HG03060 (cell line): ENCODE results near the gene TMF1.

Experiments
- ATAC-seq: cut with Tn5 transposase; IDR thresholded peaks from one replicate; pipeline ENCODE4 v1.9.1; 2021; ENCODE audit warnings: low read depth, moderate number of reproducible peaks; ENCODE audit not compliant: unreplicated experiment

Gene TMF1

DNA sequence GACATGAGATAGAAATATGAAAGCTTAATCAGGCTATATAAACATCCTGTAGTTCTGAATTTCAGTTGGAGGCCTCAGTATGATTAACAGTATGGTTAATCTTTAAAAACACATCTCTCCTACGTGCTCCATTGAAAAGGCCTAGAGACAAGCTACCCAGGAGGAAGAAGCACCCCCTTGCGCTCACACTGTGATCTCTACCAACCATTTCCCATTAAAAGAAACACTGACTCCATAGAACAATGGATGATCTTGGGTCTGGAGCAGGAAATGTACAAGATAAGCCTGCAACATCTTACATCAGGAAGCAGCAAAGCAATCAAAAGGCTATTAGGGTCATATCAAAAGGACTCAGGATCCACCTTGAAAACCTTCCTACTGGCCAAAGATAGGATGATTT lies 35.2 kb downstream of the TMF1 start:
- ATAC-seq: no peak

DNA sequence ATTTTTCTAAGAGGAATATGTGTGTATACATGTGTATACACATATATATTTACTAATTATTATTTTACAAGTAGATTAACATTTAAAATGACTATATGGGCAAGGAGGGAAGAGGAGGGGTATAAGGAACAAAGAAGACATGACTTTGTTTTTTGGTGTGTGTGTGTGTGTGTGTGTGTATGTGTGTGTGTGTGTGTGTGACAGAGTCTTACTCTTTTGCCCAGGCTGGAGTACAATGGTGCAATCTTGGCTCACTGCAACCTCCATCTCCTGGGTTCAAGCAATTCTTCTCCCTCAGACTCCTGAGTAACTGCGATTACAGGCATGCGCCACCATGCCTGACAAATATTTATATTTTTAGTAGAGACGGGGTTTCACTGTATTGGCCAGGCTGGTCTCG lies 36.0 kb downstream of the TMF1 start:
- ATAC-seq: no peak

DNA sequence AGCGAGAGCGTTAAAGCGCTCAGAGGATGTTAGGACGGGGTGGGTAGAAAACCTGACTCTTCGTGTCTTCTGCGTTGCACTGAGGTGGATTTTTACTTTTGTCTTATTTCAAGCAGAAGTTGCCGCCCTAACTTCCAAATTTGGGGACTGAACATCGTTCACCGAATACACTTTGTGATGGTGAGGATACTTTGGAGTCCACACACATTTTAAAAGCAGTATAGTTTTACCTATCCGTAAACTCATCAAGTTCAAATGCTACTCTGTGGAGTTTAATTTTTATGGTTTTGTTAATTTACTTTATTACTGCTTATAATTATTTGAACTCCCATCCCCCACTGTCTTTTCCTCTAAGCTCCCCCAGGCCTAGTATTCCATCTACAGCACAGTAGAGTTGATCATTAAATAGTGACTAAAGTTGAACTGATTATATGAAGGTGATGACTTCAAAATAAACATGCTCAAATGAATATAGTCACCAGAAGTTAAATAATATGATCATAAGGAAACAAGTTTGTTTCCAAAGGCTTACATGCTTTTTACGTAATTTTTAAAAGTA lies 38.0 kb downstream of the TMF1 start:
- no peak for ATAC-seq

DNA sequence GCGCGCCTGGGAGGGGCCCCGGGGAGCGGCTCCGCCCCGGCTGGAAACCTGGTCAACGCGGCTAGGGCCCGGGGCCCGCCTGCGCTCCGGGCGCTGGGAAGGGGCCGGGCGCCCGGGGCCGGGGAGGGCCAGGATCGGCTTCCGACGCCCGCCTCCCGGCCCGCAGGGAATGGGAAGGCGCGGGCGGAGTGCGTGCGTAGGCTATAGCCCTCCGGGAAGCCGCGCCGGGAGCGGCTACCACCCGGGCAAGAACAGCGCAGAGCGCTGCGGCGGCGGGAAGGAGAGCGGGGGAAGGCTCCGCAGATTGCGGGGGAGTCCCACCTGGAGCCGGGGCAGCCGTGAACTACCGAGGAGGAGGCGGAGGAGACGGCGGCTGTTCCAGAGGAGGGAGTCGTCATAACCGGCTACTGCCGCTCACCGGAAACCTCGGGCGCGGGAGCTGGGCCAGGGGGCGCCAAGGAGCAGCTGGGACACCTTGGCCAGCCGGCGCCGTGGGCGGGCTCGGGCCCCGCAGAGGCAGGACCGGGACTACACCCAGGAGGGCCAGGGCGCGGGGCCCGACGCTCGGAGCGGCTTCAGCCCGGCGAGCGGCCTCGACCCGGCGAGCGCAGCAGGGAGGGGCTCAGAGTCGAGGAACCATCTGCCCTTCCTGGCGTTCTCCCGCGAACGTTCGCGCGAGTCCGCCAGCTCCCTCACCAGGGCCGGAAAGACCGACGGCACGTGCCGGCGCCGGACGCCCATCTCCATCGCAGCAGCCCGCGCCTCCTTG lies 38.7 kb downstream of the TMF1 start, which contains the start of gene EOGT:
Gene EOGT, minus strand, starts transcription at position 432 of the 769 bp plus-strand sequence. CDS start 3,838 bp downstream, outside the sequence.
- peak; percentile 62 for ATAC-seq

DNA sequence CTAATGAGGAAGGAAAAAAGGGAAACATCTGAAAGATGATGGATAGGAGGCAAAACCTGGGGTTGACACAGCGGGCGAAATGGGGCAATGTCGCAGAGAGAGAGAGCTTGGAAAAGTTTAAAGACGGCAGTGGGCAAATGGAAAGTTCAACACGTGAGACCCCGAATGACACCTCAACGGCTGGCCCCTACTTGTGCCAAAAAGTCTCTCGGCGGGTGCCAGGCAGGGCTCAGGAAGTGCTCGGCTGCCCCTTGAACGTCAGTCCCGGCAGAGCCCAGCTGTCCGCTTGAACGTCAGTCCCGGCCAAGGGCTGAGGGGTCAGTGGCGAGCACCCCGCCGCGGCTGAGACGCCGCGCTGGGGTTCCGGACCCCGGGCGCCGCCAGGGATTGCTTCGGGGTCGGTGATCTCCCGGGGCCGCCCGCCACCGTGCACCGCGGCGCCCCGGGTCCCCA lies 39.3 kb downstream of the TMF1 start:
- ATAC-seq: peak; percentile 23

DNA sequence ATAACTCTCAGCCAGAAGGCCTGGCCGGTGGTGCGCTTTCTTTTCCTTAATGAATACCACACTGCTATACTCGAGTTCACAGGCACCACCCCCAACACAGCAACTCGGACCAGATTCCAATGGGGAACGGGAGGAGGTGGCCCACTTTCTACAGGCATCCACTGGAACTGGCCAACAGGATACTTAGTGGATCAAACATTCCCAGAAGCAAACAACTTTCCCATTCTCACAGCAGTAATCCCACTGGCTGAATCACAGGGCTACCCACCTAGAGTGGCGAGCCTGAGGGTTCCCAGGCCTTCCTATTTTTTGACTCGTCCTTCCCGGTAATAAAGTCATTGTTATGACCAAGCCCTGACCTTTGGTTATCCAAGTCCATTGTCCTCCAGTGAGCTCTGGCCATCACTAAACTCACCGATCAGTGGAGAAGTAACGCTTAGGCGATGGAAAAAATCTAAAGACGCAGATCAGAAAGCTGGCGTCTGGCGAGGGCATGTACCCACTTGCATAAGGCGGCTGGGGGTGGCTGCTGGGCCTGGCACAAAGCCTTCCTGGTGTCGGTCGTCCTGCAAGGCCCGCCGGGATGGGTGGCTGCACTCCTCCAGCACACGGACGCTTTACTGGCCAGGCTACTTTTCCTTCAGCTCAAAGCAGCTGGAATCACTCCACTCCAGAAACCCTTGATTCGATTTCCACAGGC lies 39.9 kb downstream of the TMF1 start:
- no peak for ATAC-seq

DNA sequence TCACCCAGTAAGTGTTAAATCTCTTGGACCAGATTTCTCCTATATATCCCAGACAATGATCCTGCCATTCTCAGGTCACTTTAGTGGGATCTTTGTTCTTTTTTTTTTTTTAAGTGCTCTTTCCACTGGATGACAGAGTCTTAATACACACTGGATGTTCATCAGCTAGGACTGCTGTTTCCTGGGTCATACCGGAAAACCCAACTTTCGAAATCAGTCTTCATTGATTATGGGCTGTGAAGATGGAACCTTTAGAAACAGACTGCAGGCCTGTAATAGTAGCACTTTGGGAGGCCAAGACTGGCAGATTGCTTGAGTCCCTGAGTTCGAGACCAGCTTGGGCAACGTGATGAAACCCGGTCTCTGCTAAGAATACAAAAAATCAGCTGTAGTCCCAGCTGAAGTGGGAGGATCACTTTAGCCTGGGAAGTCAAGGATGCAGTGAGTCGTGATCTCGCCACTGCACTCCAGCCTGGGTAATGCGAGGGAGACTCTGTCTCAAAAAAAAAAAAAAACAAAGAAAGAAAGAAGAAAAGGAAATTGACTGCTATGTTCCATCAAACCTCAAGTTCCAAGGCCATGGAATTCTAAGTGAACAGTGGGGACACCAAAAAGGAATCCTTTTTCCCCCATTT lies 40.9 kb downstream of the TMF1 start:
- ATAC-seq: no peak

DNA sequence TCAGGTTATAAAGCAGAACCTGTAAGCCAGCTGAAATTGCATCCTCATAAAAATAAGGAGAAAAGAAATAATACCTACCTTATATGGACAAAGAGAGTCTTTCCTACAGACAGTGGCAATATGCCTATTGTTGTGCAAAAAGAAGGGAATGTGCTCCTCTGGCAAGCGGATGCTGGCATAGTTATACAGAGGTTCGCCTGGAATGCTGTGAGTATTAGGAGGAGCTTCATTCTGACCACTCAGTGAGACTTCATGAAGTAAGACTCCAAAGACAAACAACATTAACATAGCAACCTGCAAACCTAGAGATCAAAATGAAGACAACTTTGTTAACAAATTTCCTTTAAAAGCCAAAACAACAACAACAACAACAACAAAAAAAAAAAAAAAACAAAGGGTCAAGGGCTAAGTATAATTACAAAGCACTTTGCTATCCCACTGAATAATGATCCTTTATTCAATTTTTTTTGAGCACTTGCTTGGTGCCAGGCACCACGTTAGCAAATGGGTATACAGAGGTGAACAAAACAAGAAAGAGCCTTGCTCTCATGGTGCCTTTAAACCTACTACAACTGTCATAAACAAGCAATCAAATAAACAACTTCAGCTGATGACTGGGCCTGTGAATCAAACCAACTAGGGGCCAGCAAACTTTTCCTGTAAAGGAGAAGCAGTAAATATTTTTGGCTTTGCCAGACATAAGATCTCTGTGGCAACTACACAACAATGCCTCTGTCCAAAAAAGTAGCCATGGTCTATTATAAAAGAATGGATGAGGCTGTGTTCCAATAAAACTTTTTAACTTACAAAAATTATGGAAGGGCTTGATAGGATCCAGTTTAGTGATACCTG lies 42.3 kb downstream of the TMF1 start:
- no peak for ATAC-seq

DNA sequence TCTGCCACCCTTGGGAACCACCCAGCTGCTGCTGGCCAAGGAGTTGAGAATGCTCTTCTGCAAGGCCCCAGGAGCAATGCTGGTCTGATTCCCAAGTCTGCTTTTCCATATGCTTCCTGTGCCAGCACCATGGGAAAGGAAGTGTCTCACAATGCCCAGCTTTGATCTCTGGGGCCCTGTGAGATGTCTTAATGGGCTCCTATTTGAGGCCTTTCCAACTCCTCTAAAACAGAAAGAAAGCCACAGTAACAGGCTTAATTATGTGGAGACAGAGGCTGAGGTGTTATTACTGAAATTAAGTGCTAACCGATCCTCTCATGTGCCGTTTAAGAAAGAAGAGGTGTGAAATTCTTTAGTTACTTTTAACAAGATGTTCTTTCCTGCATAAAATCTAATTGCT lies 43.2 kb downstream of the TMF1 start:
- ATAC-seq: no peak

DNA sequence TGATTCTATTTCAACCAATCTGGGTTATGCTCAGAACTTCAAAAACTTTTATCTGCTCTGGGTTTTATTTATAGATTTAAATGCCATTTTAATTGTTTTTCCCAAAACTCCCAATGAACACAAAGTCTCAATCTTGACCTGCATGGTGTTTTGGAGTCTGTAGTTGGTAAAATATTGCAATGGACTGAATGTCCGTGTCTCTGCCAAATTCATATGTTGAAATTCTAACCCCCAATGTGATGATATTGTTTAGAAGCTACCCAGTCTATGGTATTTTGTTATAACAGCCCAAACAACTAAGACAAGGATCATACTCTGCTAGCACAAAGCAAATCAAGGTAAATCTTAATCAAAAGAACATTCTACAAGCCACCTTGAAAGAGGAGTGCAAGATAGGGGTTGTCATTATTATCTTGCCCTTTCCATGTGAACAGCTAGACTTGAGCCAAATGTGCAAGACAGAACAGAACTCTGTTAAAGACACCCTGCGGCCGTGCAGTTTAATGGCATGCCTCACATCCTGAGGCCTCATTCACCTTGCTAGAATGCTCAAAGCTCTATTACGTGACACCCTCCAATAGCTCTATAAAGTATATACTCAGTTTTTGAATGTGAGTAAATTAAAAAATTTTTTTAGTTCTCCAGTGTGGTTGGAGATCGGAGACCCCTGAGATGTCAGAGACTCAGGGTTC lies 46.2 kb downstream of the TMF1 start:
- no peak for ATAC-seq

DNA sequence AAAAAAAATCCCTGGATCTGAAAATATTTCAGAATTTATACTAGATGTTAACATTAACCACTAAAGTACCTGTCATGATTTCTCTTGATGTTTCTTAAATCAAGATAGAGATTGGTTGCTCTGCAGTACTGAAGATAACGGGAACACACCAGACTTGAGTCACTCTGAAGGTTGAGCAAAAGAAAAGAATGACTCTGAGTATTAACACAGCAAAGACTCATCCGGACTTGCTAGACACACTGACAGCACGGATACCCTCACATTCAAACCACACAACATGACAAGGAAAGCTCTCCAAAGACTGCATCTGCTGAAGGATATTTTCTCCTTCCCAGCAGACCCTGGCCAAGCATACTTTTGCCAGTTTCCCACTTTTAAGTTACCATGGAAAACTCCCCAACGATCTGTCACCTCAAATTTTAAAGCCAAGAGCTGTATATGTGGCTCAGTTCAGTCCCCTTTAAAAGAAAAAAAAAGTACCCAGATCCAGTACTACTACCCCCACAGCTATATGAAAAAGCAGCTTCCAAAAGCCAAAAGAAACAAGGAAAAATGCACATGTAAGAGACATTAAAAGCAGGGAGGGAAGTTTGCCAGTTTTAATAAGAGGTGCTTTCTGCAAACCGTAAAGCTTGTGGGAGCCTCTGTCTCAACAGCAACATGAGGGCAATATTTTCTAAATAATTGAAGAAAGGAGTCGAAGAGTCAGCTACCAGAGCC lies 46.9 kb downstream of the TMF1 start:
- ATAC-seq: no peak

DNA sequence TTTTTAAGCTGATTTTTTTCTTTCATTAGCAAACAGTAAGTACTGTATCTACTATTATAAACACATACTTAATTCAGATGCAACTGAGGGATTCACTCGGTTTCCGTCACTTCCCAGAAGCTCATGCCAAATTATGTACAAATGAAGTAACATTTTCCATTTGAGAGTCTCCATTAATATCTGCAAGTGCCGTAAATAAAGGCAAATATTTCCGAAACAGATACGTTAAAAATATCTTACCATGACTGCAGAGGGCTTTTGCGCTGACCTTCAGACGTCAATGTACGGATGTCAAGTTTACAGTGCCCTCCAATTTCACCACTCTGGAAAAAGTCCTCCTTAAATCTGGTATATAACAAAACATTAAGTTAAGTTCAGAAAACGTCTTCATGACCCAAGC lies 48.0 kb downstream of the TMF1 start:
- no peak for ATAC-seq

DNA sequence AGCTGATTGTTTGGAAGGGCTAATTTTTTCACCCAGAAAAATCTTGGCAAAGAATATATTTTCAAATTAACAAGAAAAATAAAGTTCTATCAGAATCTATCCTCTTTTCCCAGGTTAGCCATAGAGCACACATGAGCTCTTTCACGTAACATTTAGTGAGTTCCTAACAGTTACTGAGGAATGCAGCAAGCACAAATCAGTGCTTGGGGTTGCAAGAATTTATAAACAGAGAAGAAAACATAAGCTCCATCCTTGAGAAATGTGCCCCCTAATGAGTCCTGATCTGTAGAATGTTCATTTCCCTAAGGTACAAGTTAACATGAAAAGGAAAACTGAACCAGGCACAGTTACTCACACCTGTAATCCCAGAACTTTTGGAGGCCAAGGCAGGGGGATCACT lies 52.5 kb downstream of the TMF1 start:
- ATAC-seq: no peak

DNA sequence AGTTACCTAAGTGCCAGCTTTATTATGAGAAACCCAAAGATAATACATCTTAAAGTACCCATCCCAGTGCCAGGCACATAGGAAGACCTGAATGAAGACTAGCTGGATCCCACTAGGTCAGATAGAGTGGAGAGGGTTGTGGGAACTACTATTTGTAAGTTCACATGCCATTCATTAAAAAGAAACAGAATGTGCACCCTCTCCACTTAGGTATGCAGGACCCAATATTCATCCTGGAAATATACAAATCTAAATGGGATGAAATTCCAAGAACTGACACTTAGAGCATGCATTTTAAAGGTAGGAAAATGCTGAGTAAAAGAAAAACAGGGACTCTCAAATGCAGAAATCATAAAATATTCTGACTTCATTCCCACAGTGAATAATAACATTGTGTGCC lies 53.0 kb downstream of the TMF1 start:
- no peak for ATAC-seq

DNA sequence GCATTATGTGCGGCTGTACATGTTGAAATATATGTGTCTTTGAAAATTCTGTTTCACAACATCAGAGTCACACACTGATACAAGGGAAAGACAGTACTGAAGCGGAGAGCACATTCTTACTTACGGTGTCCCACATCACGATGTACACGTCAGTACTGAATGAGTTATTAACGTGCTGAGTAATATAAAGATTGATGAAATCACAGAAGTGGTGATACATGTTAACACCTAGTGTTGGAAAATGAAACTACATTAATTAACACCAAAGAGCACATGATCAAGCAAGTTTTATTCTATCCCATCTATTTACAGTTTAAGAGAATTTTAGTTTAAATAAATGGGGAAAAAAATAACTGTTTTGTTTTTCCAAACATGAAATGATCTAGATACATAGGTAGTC lies 54.2 kb downstream of the TMF1 start:
- no peak for ATAC-seq

DNA sequence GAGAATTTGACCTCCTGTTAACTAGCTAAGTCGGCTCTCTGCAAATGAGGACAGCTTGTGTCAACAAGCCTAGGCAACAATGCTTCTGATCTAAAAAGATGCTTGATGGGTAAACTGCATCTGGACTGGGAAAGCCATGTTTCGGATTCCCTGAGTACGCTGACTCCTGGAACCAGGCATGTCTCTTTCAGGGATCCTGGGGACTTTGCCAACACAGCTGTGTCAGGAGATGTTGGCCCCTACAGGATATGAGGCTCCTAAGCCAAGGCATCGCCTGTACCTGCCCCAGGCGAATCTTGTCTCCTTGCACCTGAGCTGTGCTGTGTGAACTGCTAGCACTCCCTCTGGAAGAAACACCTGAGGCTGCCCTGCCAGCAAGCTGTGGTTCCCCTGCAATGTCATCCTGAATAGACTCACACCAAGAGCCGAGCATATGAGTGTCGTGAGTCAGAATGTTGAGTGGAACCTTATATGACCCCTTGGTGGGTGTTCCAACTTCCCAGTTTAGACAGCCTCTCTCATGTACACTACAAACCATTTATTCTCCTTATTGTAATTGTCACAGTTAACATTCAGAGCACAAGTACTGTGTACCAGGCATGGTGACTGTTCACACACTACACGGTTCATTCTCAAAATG lies 55.7 kb downstream of the TMF1 start:
- ATAC-seq: no peak

DNA sequence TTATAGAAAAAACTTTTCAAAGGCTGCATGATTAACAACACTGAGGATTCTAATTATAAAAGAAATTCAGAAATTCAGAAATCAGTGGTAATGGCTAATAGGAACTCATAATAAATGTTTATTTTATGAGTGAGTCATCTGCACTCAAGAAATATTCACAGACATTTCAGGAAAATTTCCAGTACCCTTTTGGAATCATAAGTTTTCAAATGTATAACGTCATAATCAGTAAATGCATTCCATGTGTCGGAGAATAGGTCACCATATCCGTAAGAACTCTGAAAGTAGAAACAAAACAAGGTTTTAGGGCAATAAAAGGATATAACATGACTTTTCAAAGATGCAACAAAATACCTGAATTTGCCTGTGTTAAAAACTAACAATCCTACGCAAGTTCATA lies 63.4 kb downstream of the TMF1 start:
- ATAC-seq: no peak

DNA sequence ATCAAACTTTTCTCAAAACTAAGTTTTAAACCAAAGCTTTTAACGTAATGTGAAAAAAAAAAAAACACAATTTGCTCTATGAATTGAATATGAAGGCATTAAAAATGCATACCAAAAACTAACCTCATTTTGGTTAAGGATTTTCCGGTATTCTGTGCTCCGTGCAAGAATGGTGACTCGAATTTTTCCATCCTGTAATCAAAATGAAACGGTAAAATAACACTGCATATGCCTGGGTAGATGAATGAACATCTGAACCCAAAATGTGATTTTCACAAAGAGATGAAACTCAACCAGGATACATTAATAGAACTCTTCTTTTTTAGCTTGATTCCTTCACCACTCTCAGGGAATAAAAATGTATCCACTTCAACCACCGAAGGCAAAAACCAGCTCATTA lies 64.8 kb downstream of the TMF1 start:
- no peak for ATAC-seq
